ENCODE data around the gene CNTNAP4.

DNA sequence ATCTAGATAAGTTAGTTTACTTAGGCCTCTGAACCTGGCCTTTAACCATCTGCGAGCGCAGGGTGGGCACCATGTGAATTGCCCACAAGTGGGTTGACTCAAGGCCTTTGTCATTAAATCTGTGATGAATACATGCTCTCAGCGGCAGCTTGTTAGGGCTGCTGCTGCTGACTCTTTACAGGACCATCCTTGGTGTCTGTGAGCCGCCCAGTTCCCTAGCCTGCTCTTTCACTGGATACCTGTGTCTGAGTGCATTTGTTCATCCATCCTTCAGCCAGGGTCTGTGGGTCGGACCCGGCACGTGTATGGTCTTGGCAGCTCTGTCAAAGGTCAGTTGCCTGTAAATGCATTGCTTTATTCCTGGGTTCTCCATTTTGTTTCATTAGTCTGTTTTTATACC, 321.3 kb downstream of the CNTNAP4 start:
- no peak for TF ChIP-seq SIX5 (IDR thresholded peaks at IDR 0.05; ENCODE audit: low read depth, low read length, severe bottlenecking)
- no peak for TF ChIP-seq ZNF274 (IDR thresholded peaks at IDR 0.05; ENCODE audit: insufficient read depth, insufficient read length)
- TF ChIP-seq EZH2 (IDR thresholded peaks at IDR 0.05; ENCODE audit: borderline replicate concordance, control insufficient read depth, low read depth, low read length), result no peak
- TF ChIP-seq, protein P1, sequence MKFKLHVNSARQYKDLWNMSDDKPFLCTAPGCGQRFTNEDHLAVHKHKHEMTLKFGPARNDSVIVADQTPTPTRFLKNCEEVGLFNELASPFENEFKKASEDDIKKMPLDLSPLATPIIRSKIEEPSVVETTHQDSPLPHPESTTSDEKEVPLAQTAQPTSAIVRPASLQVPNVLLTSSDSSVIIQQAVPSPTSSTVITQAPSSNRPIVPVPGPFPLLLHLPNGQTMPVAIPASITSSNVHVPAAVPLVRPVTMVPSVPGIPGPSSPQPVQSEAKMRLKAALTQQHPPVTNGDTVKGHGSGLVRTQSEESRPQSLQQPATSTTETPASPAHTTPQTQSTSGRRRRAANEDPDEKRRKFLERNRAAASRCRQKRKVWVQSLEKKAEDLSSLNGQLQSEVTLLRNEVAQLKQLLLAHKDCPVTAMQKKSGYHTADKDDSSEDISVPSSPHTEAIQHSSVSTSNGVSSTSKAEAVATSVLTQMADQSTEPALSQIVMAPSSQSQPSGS (IDR thresholded peaks at IDR 0.05; ENCODE audit: low read length), result no peak
- no peak for TF ChIP-seq SMC3 (IDR thresholded peaks at IDR 0.05; ENCODE audit: borderline replicate concordance, low read length)
- no peak for TF ChIP-seq POLR2A (IDR thresholded peaks at IDR 0.05; ENCODE audit: low read depth, low read length)
- no peak for TF ChIP-seq JUNB (IDR thresholded peaks at IDR 0.05)
- TF ChIP-seq, protein P2, sequence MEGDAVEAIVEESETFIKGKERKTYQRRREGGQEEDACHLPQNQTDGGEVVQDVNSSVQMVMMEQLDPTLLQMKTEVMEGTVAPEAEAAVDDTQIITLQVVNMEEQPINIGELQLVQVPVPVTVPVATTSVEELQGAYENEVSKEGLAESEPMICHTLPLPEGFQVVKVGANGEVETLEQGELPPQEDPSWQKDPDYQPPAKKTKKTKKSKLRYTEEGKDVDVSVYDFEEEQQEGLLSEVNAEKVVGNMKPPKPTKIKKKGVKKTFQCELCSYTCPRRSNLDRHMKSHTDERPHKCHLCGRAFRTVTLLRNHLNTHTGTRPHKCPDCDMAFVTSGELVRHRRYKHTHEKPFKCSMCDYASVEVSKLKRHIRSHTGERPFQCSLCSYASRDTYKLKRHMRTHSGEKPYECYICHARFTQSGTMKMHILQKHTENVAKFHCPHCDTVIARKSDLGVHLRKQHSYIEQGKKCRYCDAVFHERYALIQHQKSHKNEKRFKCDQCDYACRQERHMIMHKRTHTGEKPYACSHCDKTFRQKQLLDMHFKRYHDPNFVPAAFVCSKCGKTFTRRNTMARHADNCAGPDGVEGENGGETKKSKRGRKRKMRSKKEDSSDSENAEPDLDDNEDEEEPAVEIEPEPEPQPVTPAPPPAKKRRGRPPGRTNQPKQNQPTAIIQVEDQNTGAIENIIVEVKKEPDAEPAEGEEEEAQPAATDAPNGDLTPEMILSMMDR (IDR thresholded peaks at IDR 0.05 in 2 of 3, conservative IDR thresholded peaks at IDR 0.05 in 1 of 3; ENCODE audit: control insufficient read depth in 2 of 3, extremely low read depth in 1 of 3, insufficient read depth in 1 of 3, low read depth in 3 of 3, low read length in 3 of 3), result no peak
- no peak for TF ChIP-seq KAT2A (conservative IDR thresholded peaks at IDR 0.05; ENCODE audit: control insufficient read depth, low read depth, low read length)
- TF ChIP-seq MYC (IDR thresholded peaks at IDR 0.05; ENCODE audit: insufficient read depth, insufficient read length, insufficient replicate concordance, low read length, severe bottlenecking), result no peak
- no peak for TF ChIP-seq SUZ12 (IDR thresholded peaks at IDR 0.05; ENCODE audit: unreplicated experiment)

All from GM12878 (cell line).